Right atrium auricular region (tissue), 2 donors: Measurements from ENCODE around the gene MMP14. TPM values are rescaled to one million over a fixed set of nuclear protein-coding genes. Genes with fewer than 3 reads are reported as not detected.
"Not testable (repeated sequence)": the region's sequence is repeated elsewhere in the genome, so short reads cannot be mapped to it uniquely, and the experiment has no call there.

Experiments
- DNase-seq: peaks from one replicate; pipeline ENCODE4 v3.0.0-alpha.2; 2019; ENCODE audit warnings: low spot score
- H3K27ac ChIP-seq, 2 donors: fragments of 200-600 bp; sonication (generic); 1 replicate in 1 of 2; 2 replicates in 1 of 2; pipeline ENCODE4 v1.5.1; 2016 to 2019
- H3K27me3 ChIP-seq, 2 donors: fragments of 200-600 bp; sonication (generic); one replicate each; pipeline versions ENCODE4 v1.5.1 to v1.6.0; 2017 to 2019
- H3K36me3 ChIP-seq: fragments of 200-600 bp; sonication (generic); one replicate; pipeline ENCODE4 v1.5.1; 2016
- H3K4me1 ChIP-seq, 2 donors: fragments of 200-600 bp; sonication (generic); one replicate each; pipeline versions ENCODE4 v1.5.1 to v1.6.0; 2017 to 2019
- H3K4me3 ChIP-seq, 2 donors: fragments of 200-600 bp; sonication (generic); 1 replicate in 1 of 2; 2 replicates in 1 of 2; pipeline ENCODE4 v1.5.1; 2017 to 2019; ENCODE audit warnings: mild to moderate bottlenecking in 1 of 2, moderate library complexity in 1 of 2
- H3K9me3 ChIP-seq, 2 donors: fragments of 200-600 bp; sonication (generic); one replicate each; pipeline ENCODE4 v1.5.1; 2019
- total RNA-seq, 2 donors: library from RNA; depleted of rRNA; stranded (reverse); fragments of >200 nt; gene quantifications; one replicate each; pipeline ENCODE4 v1.1.0, GENCODE V29; 2016
- TF ChIP-seq, protein P1 (sequence below), 2 donors: fragments of 200-600 bp; sonication (generic); IDR thresholded peaks; one replicate each; pipeline ENCODE4 v1.5.1; 2019; ENCODE audit warnings: antibody characterized with exemption in 2 of 2

MMP14 gene
- total RNA-seq, 2 donors from 2014 or later = 29.1 to 58.0 TPM

DNA sequence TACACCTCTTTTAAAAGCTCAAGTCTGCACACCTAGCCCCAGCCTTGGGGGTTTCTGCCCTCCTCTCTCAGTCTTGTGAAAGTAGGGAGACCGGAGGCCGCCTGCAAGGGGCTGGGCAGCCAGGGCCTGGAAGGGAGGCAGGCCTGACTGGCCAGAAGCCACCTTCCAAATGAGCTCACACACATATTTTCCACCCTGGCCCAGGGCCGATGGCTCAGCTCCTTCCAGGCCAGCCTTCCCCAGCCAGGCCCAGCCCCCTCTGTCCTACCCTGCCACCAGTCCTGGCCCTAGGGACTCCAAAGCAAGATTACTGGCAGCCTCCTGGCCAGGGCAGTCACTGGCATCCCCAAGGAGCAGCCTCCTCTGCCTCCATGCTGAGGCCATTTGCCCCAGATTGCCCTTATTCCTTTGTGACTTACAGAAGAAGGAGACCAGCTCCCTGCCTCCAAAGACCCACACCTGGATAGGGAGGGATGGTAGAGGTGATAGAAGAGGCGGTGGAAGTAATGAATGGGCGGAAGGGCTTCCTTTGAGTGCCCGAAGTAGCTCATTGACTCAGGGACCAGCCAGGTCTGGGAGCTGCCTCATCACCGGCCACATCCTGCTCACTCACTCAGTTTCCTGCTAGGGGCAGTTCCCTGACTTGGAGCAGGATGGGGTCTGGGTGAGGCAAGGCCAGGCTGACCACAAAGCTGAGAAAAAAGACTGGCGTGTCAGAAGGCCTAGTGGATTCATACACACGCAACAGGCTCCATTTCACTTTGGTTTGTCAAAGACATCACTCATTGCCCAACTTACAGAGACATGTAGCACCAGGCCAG is 14.8 kb downstream of the MMP14 start:
- Histone ChIP-seq H3K27me3 (no peaks in the 10 kb centered on the region), H3K9me3 (no peaks in the 10 kb centered on the region), H3K4me3 (no peak overlapping the region), H3K4me1 (peaks cover 0 to 69% of the 10 kb centered on the region in 2 donors), H3K27ac (peak overlapping the region; percentile 81 to 84), H3K36me3 (peaks cover 9% of the 10 kb centered on the region)
- peak; percentile 93 for DNase-seq
- TF ChIP-seq, protein P1, sequence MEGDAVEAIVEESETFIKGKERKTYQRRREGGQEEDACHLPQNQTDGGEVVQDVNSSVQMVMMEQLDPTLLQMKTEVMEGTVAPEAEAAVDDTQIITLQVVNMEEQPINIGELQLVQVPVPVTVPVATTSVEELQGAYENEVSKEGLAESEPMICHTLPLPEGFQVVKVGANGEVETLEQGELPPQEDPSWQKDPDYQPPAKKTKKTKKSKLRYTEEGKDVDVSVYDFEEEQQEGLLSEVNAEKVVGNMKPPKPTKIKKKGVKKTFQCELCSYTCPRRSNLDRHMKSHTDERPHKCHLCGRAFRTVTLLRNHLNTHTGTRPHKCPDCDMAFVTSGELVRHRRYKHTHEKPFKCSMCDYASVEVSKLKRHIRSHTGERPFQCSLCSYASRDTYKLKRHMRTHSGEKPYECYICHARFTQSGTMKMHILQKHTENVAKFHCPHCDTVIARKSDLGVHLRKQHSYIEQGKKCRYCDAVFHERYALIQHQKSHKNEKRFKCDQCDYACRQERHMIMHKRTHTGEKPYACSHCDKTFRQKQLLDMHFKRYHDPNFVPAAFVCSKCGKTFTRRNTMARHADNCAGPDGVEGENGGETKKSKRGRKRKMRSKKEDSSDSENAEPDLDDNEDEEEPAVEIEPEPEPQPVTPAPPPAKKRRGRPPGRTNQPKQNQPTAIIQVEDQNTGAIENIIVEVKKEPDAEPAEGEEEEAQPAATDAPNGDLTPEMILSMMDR (IDR thresholded peaks at IDR 0.05) = no peak

- H3K4me3 ChIP-seq, H3K36me3 ChIP-seq, H3K27me3 ChIP-seq, H3K9me3 ChIP-seq, DNase-seq: not testable (repeated sequence)
- peak overlapping the region in 1 of 2 donors; percentile 81 for H3K27ac ChIP-seq
- H3K4me1 ChIP-seq = peaks cover 0 to 58% of the 10 kb centered on the region in 2 donors
Measured at GRCh38 chr14:22852178-22852577, 15.8 kb downstream of the MMP14 start.

- H3K4me1 ChIP-seq = peaks cover 0 to 55% of the 10 kb centered on the region in 2 donors
- DNase-seq = no peak
Measured at GRCh38 chr14:22852599-22852939, 16.2 kb downstream of the MMP14 start.

GRCh38 chr14:22852940-22853767 is 16.8 kb downstream of the MMP14 start:
- Histone ChIP-seq H3K36me3 (no peaks in the 10 kb centered on the region), H3K4me1 (peaks cover 0 to 49% of the 10 kb centered on the region in 2 donors), H3K27ac (peak overlapping the region; percentile 12 to 34), H3K4me3 (peak overlapping the region; percentile 35 to 46), H3K27me3 (no peaks in the 10 kb centered on the region), H3K9me3 (no peaks in the 10 kb centered on the region)
- DNase-seq = peak; percentile 94
- TF ChIP-seq, protein P1 (IDR thresholded peaks at IDR 0.05) = peak; percentile 90 to 93

More at GRCh38 chr14:22852599-22852939, 16.2 kb downstream of the MMP14 start:
- H3K9me3 ChIP-seq = no peaks in the 10 kb centered on the region
- TF ChIP-seq, protein P1 (IDR thresholded peaks at IDR 0.05) = no peak
- H3K4me3 ChIP-seq = no peak overlapping the region
- H3K27me3 ChIP-seq = no peaks in the 10 kb centered on the region
- peak overlapping the region in 1 of 2 donors; percentile 34 for H3K27ac ChIP-seq
- H3K36me3 ChIP-seq = no peaks in the 10 kb centered on the region

- H3K4me3 ChIP-seq, H3K9me3 ChIP-seq, H3K36me3 ChIP-seq, H3K27me3 ChIP-seq, DNase-seq, H3K27ac ChIP-seq: not testable (repeated sequence)
- peaks cover 0 to 37% of the 10 kb centered on the region in 2 donors for H3K4me1 ChIP-seq
Measured at GRCh38 chr14:22854296-22854695, 17.9 kb downstream of the MMP14 start.

GRCh38 chr14:22854963-22855724 is 18.8 kb downstream of the MMP14 start:
- no peak overlapping the region for H3K27ac ChIP-seq
- TF ChIP-seq, protein P1 (IDR thresholded peaks at IDR 0.05) = no peak
- no peak for DNase-seq
- H3K4me1 ChIP-seq = peaks cover 0 to 29% of the 10 kb centered on the region in 2 donors
- no peaks in the 10 kb centered on the region for H3K36me3 ChIP-seq
- no peak overlapping the region for H3K4me3 ChIP-seq
- H3K27me3 ChIP-seq = no peaks in the 10 kb centered on the region
- H3K9me3 ChIP-seq = no peaks in the 10 kb centered on the region
